ENCODE measurements around the gene LACTB.

Gene LACTB

GRCh38 chr15:63165166-63165859, 43.7 kb downstream of the LACTB start:
- WGBS (ENCODE audit: insufficient coverage): 94% methylated on average over 2 of the region's 6 CpGs
- ChIA-PET CTCF (interaction anchor here (0.9 to 2.5 kb wide), 6 partner anchors 10 to 434 kb away, joined by 3 to 12 read pairs (median 4); no protein-coding TSS in a partner anchor), POLR2A (no interaction called here)
- Histone ChIP-seq H3K4me1 (ENCODE audit: control extremely low read depth in 1 of 4, control insufficient read depth in 4 of 4, insufficient read depth in 4 of 4, low read length in 3 of 4) (peaks cover 0 to 2% (median 0%) of the 10 kb centered on the region in 4 experiments), H3K27me3 (replicated peaks in 2 of 5; ENCODE audit: control insufficient read depth in 4 of 5, insufficient read depth in 5 of 5, low read length in 4 of 5) (no peaks in the 10 kb centered on the region), H3K36me3 (ENCODE audit: control insufficient read depth in 4 of 4, insufficient read depth in 4 of 4, low read length in 3 of 4) (no peaks in the 10 kb centered on the region), H3K4me3 (ENCODE audit: control insufficient read depth in 1 of 7, extremely low read depth in 1 of 7, insufficient read depth in 4 of 7, low read depth in 2 of 7, low read length in 6 of 7) (no peak overlapping the region), H3K9me3 (ENCODE audit: control extremely low read depth in 1 of 5, control insufficient read depth in 4 of 5, insufficient read depth in 2 of 5, low read depth in 1 of 5, low read length in 4 of 5) (no peaks in the 10 kb centered on the region), H3K27ac (ENCODE audit: insufficient read depth in 1 of 2, low read depth in 1 of 2, low read length in 2 of 2, poor library complexity in 1 of 2, severe bottlenecking in 2 of 2) (no peak overlapping the region)
- no peak for DNase-seq

DNA sequence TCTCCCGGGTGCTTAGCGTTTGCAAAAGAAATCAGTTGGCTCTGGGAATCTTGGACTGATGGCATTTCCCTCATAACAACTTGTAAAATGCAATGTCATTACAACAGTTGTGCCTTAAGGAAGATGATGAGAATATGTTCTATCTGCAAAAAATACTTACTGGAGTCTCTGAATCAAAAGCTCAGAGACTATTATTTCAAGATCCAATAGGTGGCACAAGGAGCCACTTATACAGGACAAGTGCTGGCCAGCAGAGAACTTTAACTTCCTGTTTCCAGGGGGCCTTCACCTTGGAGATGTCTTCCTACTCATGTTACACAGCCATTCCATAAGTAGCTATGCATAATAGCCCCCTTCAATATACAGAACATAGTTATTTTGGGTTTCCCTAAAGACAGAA, 44.6 kb downstream of the LACTB start:
- no peaks in the 10 kb centered on the region for H3K27me3 ChIP-seq (replicated peaks in 2 of 5; ENCODE audit: control insufficient read depth in 4 of 5, insufficient read depth in 5 of 5, low read length in 4 of 5)
- no peaks in the 10 kb centered on the region for H3K9me3 ChIP-seq (ENCODE audit: control extremely low read depth in 1 of 5, control insufficient read depth in 4 of 5, insufficient read depth in 2 of 5, low read depth in 1 of 5, low read length in 4 of 5)
- POLR2A ChIA-PET: interaction anchor here (0.6 kb wide), 1 partner anchor 62 kb away, joined by 3 read pairs; no protein-coding TSS in a partner anchor
- H3K4me3 ChIP-seq (ENCODE audit: control insufficient read depth in 1 of 7, extremely low read depth in 1 of 7, insufficient read depth in 4 of 7, low read depth in 2 of 7, low read length in 6 of 7): no peak overlapping the region
- CTCF ChIA-PET: interaction anchor here (0.6 to 2.5 kb wide), 14 partner anchors 9 to 433 kb away, joined by 3 to 12 read pairs (median 4); no protein-coding TSS in a partner anchor
- H3K4me1 ChIP-seq (ENCODE audit: control extremely low read depth in 1 of 4, control insufficient read depth in 4 of 4, insufficient read depth in 4 of 4, low read length in 3 of 4): peaks cover 0 to 2% (median 0%) of the 10 kb centered on the region in 4 experiments
- WGBS (ENCODE audit: insufficient coverage): 90% methylated on average over 2 of the region's 2 CpGs
- peak in 2 of 3 donors; percentile 54 to 62 for DNase-seq
- H3K27ac ChIP-seq (ENCODE audit: insufficient read depth in 1 of 2, low read depth in 1 of 2, low read length in 2 of 2, poor library complexity in 1 of 2, severe bottlenecking in 2 of 2): no peak overlapping the region
- H3K36me3 ChIP-seq (ENCODE audit: control insufficient read depth in 4 of 4, insufficient read depth in 4 of 4, low read length in 3 of 4): no peaks in the 10 kb centered on the region

DNA sequence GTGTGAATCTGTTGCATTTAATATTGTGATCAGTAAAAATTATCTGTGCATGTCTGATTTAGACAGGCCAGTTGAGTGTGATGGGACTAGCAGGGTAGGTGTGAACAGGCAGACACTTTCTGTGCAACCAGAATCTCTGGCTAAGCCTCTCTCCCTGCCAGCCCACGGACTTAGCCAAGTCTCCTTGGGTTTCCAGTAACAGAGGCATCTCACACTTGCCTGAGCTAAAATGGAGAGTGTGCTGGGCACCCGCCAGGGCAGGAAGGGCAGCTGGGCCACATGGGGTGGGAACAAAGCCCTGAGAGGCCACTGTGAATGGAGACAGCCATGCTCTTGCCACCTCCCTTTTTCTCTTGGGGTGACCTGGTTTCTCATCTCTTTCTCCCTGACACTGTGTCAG, 48.1 kb downstream of the LACTB start:
- ChIA-PET CTCF (interaction anchor here (0.9 kb wide), 1 partner anchor 10 kb away, joined by 3 read pairs; no protein-coding TSS in a partner anchor), POLR2A (no interaction called here)
- Histone ChIP-seq H3K36me3 (ENCODE audit: control insufficient read depth in 4 of 4, insufficient read depth in 4 of 4, low read length in 3 of 4) (no peaks in the 10 kb centered on the region), H3K4me3 (ENCODE audit: control insufficient read depth in 1 of 7, extremely low read depth in 1 of 7, insufficient read depth in 4 of 7, low read depth in 2 of 7, low read length in 6 of 7) (no peak overlapping the region), H3K9me3 (ENCODE audit: control extremely low read depth in 1 of 5, control insufficient read depth in 4 of 5, insufficient read depth in 2 of 5, low read depth in 1 of 5, low read length in 4 of 5) (no peaks in the 10 kb centered on the region), H3K27ac (ENCODE audit: insufficient read depth in 1 of 2, low read depth in 1 of 2, low read length in 2 of 2, poor library complexity in 1 of 2, severe bottlenecking in 2 of 2) (no peak overlapping the region), H3K4me1 (ENCODE audit: control extremely low read depth in 1 of 4, control insufficient read depth in 4 of 4, insufficient read depth in 4 of 4, low read length in 3 of 4) (peaks cover 0 to 2% (median 0%) of the 10 kb centered on the region in 4 experiments), H3K27me3 (replicated peaks in 2 of 5; ENCODE audit: control insufficient read depth in 4 of 5, insufficient read depth in 5 of 5, low read length in 4 of 5) (no peaks in the 10 kb centered on the region)
- DNase-seq: no peak
- WGBS (ENCODE audit: insufficient coverage): 94% methylated on average over 2 of the region's 2 CpGs

- no peaks in the 10 kb centered on the region for H3K27me3 ChIP-seq (replicated peaks in 2 of 5; ENCODE audit: control insufficient read depth in 4 of 5, insufficient read depth in 5 of 5, low read length in 4 of 5)
- H3K27ac ChIP-seq (ENCODE audit: insufficient read depth in 1 of 2, low read depth in 1 of 2, low read length in 2 of 2, poor library complexity in 1 of 2, severe bottlenecking in 2 of 2): no peak overlapping the region
- H3K9me3 ChIP-seq (ENCODE audit: control extremely low read depth in 1 of 5, control insufficient read depth in 4 of 5, insufficient read depth in 2 of 5, low read depth in 1 of 5, low read length in 4 of 5): no peaks in the 10 kb centered on the region
- no peaks in the 10 kb centered on the region for H3K4me1 ChIP-seq (ENCODE audit: control extremely low read depth in 1 of 4, control insufficient read depth in 4 of 4, insufficient read depth in 4 of 4, low read length in 3 of 4)
- CTCF ChIA-PET: interaction anchor here (1.2 to 2.1 kb wide), 2 partner anchors 15 to 88 kb away, joined by 3 to 7 read pairs; no protein-coding TSS in a partner anchor
- no peaks in the 10 kb centered on the region for H3K36me3 ChIP-seq (ENCODE audit: control insufficient read depth in 4 of 4, insufficient read depth in 4 of 4, low read length in 3 of 4)
- POLR2A ChIA-PET: no interaction called here
- 100% methylated on average over 2 of the region's 5 CpGs for WGBS (ENCODE audit: insufficient coverage)
- no peak for DNase-seq
- H3K4me3 ChIP-seq (ENCODE audit: control insufficient read depth in 1 of 7, extremely low read depth in 1 of 7, insufficient read depth in 4 of 7, low read depth in 2 of 7, low read length in 6 of 7): no peak overlapping the region
Measured at GRCh38 chr15:63172376-63172775, 50.7 kb downstream of the LACTB start.

DNA sequence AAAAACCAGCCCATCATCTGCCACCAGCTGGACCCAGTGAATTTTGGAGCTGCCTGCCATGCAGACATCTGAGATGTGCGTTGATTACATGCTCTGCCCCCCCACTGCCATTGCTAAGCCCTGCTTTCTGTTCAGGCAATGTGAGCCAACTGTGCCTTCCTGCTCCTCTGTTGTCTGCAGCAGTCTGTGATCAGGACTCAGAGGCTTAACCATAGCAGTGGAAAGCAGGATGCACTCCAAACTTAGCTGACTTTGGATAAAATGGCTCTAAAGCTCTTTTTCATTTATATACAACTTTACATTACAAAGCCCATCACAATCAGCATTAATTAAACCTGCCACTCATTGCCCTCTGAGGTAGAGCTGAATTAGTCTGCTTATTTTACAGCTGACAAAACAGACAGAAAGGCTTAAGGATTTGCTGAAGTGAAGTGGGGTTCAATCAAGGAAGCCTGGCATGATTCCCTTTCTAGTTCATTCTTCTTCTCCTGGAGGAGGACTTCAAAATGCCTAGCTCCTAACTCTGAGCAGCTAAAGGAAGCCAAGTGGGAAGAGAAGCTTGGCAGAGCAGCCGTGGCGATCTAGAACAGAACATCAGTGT, 51.3 kb downstream of the LACTB start:
- DNase-seq: no peak
- no peak overlapping the region for H3K4me3 ChIP-seq (ENCODE audit: control insufficient read depth in 1 of 7, extremely low read depth in 1 of 7, insufficient read depth in 4 of 7, low read depth in 2 of 7, low read length in 6 of 7)
- 100% methylated on average over 3 of the region's 3 CpGs for WGBS (ENCODE audit: insufficient coverage)
- CTCF ChIA-PET: interaction anchor here (1.2 to 2.1 kb wide), 2 partner anchors 15 to 87 kb away, joined by 3 to 7 read pairs; no protein-coding TSS in a partner anchor
- POLR2A ChIA-PET: no interaction called here
- no peaks in the 10 kb centered on the region for H3K36me3 ChIP-seq (ENCODE audit: control insufficient read depth in 4 of 4, insufficient read depth in 4 of 4, low read length in 3 of 4)
- no peaks in the 10 kb centered on the region for H3K9me3 ChIP-seq (ENCODE audit: control extremely low read depth in 1 of 5, control insufficient read depth in 4 of 5, insufficient read depth in 2 of 5, low read depth in 1 of 5, low read length in 4 of 5)
- no peaks in the 10 kb centered on the region for H3K27me3 ChIP-seq (replicated peaks in 2 of 5; ENCODE audit: control insufficient read depth in 4 of 5, insufficient read depth in 5 of 5, low read length in 4 of 5)
- H3K4me1 ChIP-seq (ENCODE audit: control extremely low read depth in 1 of 4, control insufficient read depth in 4 of 4, insufficient read depth in 4 of 4, low read length in 3 of 4): no peaks in the 10 kb centered on the region
- H3K27ac ChIP-seq (ENCODE audit: insufficient read depth in 1 of 2, low read depth in 1 of 2, low read length in 2 of 2, poor library complexity in 1 of 2, severe bottlenecking in 2 of 2): no peak overlapping the region

GRCh38 chr15:63176302-63176701, 54.6 kb downstream of the LACTB start:
- no peak overlapping the region for H3K27ac ChIP-seq (ENCODE audit: insufficient read depth in 1 of 2, low read depth in 1 of 2, low read length in 2 of 2, poor library complexity in 1 of 2, severe bottlenecking in 2 of 2)
- WGBS (ENCODE audit: insufficient coverage): 100% methylated on average over 1 of the region's 3 CpGs
- H3K27me3 ChIP-seq (replicated peaks in 2 of 5; ENCODE audit: control insufficient read depth in 4 of 5, insufficient read depth in 5 of 5, low read length in 4 of 5): no peaks in the 10 kb centered on the region
- DNase-seq: no peak
- H3K36me3 ChIP-seq (ENCODE audit: control insufficient read depth in 4 of 4, insufficient read depth in 4 of 4, low read length in 3 of 4): no peaks in the 10 kb centered on the region
- ChIA-PET POLR2A (no interaction called here), CTCF (interaction anchor here (1.0 kb wide), 1 partner anchor 8 kb away, joined by 3 read pairs; no protein-coding TSS in a partner anchor)
- no peaks in the 10 kb centered on the region for H3K4me1 ChIP-seq (ENCODE audit: control extremely low read depth in 1 of 4, control insufficient read depth in 4 of 4, insufficient read depth in 4 of 4, low read length in 3 of 4)
- no peaks in the 10 kb centered on the region for H3K9me3 ChIP-seq (ENCODE audit: control extremely low read depth in 1 of 5, control insufficient read depth in 4 of 5, insufficient read depth in 2 of 5, low read depth in 1 of 5, low read length in 4 of 5)
- H3K4me3 ChIP-seq (ENCODE audit: control insufficient read depth in 1 of 7, extremely low read depth in 1 of 7, insufficient read depth in 4 of 7, low read depth in 2 of 7, low read length in 6 of 7): no peak overlapping the region

DNA sequence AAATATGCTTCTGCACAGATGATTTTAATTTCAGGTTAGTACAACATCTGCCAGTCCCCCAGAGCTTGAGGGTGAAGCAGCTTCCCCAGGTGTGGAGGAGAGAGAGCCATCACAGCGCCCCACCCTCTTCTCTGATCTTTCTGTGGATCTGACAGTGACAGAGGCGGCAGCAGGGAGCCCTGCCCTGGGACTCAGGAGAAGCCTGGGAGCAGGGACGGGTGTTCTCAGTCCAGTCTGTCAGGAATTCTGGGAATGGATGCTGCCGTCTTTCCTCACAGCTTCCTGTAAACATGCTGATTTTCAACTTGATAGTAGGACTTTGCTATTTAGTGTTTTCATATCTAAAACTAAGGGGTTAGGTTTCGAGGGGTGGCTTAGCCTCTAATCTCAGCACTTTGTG, 56.4 kb downstream of the LACTB start:
- H3K27me3 ChIP-seq (replicated peaks in 2 of 5; ENCODE audit: control insufficient read depth in 4 of 5, insufficient read depth in 5 of 5, low read length in 4 of 5): no peaks in the 10 kb centered on the region
- WGBS (ENCODE audit: insufficient coverage): 96% methylated on average over 3 of the region's 5 CpGs
- H3K4me1 ChIP-seq (ENCODE audit: control extremely low read depth in 1 of 4, control insufficient read depth in 4 of 4, insufficient read depth in 4 of 4, low read length in 3 of 4): no peaks in the 10 kb centered on the region
- H3K36me3 ChIP-seq (ENCODE audit: control insufficient read depth in 4 of 4, insufficient read depth in 4 of 4, low read length in 3 of 4): no peaks in the 10 kb centered on the region
- no peak overlapping the region for H3K4me3 ChIP-seq (ENCODE audit: control insufficient read depth in 1 of 7, extremely low read depth in 1 of 7, insufficient read depth in 4 of 7, low read depth in 2 of 7, low read length in 6 of 7)
- CTCF ChIA-PET: interaction anchor here (0.9 kb wide), 1 partner anchor 24 kb away, joined by 3 read pairs; no protein-coding TSS in a partner anchor
- POLR2A ChIA-PET: no interaction called here
- H3K9me3 ChIP-seq (ENCODE audit: control extremely low read depth in 1 of 5, control insufficient read depth in 4 of 5, insufficient read depth in 2 of 5, low read depth in 1 of 5, low read length in 4 of 5): no peaks in the 10 kb centered on the region
- DNase-seq: no peak
- no peak overlapping the region for H3K27ac ChIP-seq (ENCODE audit: insufficient read depth in 1 of 2, low read depth in 1 of 2, low read length in 2 of 2, poor library complexity in 1 of 2, severe bottlenecking in 2 of 2)

All from common myeloid progenitor, CD34-positive (primary cell).